Measurements from ENCODE around the gene CALD1.

- TF ChIP-seq POLR2A (IDR thresholded peaks at IDR 0.05) (no peak), CTCF (IDR thresholded peaks at IDR 0.05) (no peak)
Measured at GRCh38 chr7:134781171-134781570, 1.7 kb downstream of the CALD1 start.
